OCI-LY1 (cell line): ENCODE results near the gene MEFV.

Experiments used
- EZH2 ChIP-seq: fragments of 200-600 bp; sonication (generic), shearing (Covaris generic); IDR thresholded peaks from 2 replicates; pipeline ENCODE4 v1.8.0; 2017; ENCODE audit warnings: borderline replicate concordance, mixed run types, mild to moderate bottlenecking, antibody characterized with exemption, low read length, moderate library complexity, mixed read lengths
- TF ChIP-seq, protein P1 (sequence below): fragments of 200-600 bp; sonication (generic), shearing (Covaris generic); IDR thresholded peaks from 2 replicates; pipeline ENCODE4 v1.5.1; 2017; ENCODE audit warnings: mild to moderate bottlenecking, antibody characterized with exemption, low read length, moderate library complexity, mixed read lengths

DNA sequence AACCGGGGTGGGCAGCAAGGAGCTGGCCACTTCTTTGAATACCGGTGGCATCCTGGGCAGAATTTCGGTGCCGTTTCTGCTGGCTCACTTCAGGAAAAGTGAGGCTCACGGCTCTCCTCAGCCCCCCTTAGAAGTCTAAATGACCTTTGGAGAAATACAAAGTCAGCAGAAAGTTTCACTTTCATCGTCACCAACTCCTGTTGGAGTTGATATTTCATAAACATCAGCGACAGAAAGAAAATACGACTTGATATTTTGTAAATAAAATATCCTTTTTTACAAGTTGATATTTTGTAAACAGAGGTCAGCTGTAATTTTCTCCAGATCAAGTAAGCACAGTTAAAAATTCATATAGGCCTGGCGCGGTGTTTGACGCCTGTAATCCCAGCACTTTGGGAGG is 49.6 kb upstream of the MEFV start:
- TF ChIP-seq, protein P1, sequence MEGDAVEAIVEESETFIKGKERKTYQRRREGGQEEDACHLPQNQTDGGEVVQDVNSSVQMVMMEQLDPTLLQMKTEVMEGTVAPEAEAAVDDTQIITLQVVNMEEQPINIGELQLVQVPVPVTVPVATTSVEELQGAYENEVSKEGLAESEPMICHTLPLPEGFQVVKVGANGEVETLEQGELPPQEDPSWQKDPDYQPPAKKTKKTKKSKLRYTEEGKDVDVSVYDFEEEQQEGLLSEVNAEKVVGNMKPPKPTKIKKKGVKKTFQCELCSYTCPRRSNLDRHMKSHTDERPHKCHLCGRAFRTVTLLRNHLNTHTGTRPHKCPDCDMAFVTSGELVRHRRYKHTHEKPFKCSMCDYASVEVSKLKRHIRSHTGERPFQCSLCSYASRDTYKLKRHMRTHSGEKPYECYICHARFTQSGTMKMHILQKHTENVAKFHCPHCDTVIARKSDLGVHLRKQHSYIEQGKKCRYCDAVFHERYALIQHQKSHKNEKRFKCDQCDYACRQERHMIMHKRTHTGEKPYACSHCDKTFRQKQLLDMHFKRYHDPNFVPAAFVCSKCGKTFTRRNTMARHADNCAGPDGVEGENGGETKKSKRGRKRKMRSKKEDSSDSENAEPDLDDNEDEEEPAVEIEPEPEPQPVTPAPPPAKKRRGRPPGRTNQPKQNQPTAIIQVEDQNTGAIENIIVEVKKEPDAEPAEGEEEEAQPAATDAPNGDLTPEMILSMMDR = no peak
- TF ChIP-seq EZH2 = no peak
